T-helper 9 cell (primary cell): Measurements from ENCODE around the gene TMEM205.

Experiments
- DNase-seq: peaks from one replicate; pipeline ENCODE4 v3.0.0-alpha.2; 2020

The TMEM205 gene

GRCh38 chr19:11295665-11296245 lies 50.3 kb downstream of the TMEM205 start, which contains the start of gene TSPAN16:
Gene TSPAN16, plus strand, starts transcription at chr19:11296160. Its CDS starts 138 bp downstream, at chr19:11296298.
- no peak for DNase-seq

GRCh38 chr19:11295180-11295579 lies 50.9 kb downstream of the TMEM205 start:
- DNase-seq, result no peak

- peak; percentile 73 for DNase-seq
Measured at GRCh38 chr19:11293433-11294389, 52.4 kb downstream of the TMEM205 start.
